Neural progenitor cell (in vitro differentiated cells): ENCODE results near the gene IRAK1. TPM values are rescaled to one million over a fixed set of nuclear protein-coding genes. Genes with fewer than 3 reads are reported as not detected.

ENCODE experiments used
- DNase-seq: peaks from one replicate; pipeline ENCODE4 v3.0.0-alpha.2; 2016; ENCODE audit warnings: low spot score
- H2AFZ ChIP-seq: fragments of 200-600 bp; sonication (generic); replicated peaks from 2 replicates; pipeline ENCODE4 v1.6.1; 2016; ENCODE audit warnings: antibody characterized with exemption
- H3F3A ChIP-seq: fragments of 200-600 bp; sonication (generic); 2 replicates; pipeline ENCODE4 v1.6.1; 2016; ENCODE audit warnings: antibody characterized with exemption, low read depth
- H3K27ac ChIP-seq: fragments of 200-600 bp; sonication (generic); 2 replicates; pipeline ENCODE4 v1.5.1; 2016; ENCODE audit warnings: mild to moderate bottlenecking
- H3K27me3 ChIP-seq: fragments of 200-600 bp; sonication (generic); 2 replicates; pipeline ENCODE4 v1.6.1; 2016; ENCODE audit warnings: mild to moderate bottlenecking, moderate library complexity
- H3K36me3 ChIP-seq: fragments of 200-600 bp; sonication (generic); 2 replicates; pipeline ENCODE4 v1.5.1; 2016
- H3K4me1 ChIP-seq: fragments of 200-600 bp; sonication (generic); 2 replicates; pipeline ENCODE4 v1.6.1; 2016; ENCODE audit warnings: mixed run types
- H3K4me2 ChIP-seq: fragments of 200-600 bp; sonication (generic); 2 replicates; pipeline ENCODE4 v1.6.1; 2016
- H3K4me3 ChIP-seq: fragments of 200-600 bp; sonication (generic); 2 replicates; pipeline ENCODE4 v1.5.1; 2016
- H3K79me2 ChIP-seq: fragments of 200-600 bp; sonication (generic); 2 replicates; pipeline ENCODE4 v1.6.1; 2016; ENCODE audit warnings: low read depth
- H3K9ac ChIP-seq: fragments of 200-600 bp; sonication (generic); 2 replicates; pipeline ENCODE4 v1.6.1; 2016
- H3K9me3 ChIP-seq: fragments of 200-600 bp; sonication (generic); 2 replicates; pipeline ENCODE4 v1.5.1; 2016; ENCODE audit warnings: low read depth
- H4K20me1 ChIP-seq: fragments of 200-600 bp; sonication (generic); 2 replicates; pipeline ENCODE4 v1.6.1; 2016; ENCODE audit warnings: low read depth
- H3K27ac Mint-ChIP-seq: 3 replicates; pipeline ENCODE4 v1.8.0; 2021; ENCODE audit warnings: mixed read lengths
- H3K27me3 Mint-ChIP-seq: 2 replicates; pipeline ENCODE4 v1.8.0; 2022; ENCODE audit warnings: low read depth, mild to moderate bottlenecking, inconsistent platforms, moderate library complexity, mixed read lengths; ENCODE audit not compliant: insufficient read depth
- H3K36me3 Mint-ChIP-seq: 3 replicates; pipeline ENCODE4 v1.8.0; 2021; ENCODE audit warnings: mixed read lengths
- H3K4me1 Mint-ChIP-seq: 3 replicates; pipeline ENCODE4 v1.8.0; 2021; ENCODE audit warnings: mixed read lengths
- H3K4me3 Mint-ChIP-seq: 3 replicates; pipeline ENCODE4 v1.8.0; 2021; ENCODE audit warnings: mild to moderate bottlenecking, moderate library complexity, mixed read lengths
- H3K9me3 Mint-ChIP-seq: 3 replicates; pipeline ENCODE4 v1.8.0; 2020; ENCODE audit warnings: mixed read lengths
- CTCF ChIP-seq: fragments of 200-600 bp; sonication (generic); IDR thresholded peaks from 2 replicates; pipeline ENCODE4 v1.5.1; 2017; ENCODE audit warnings: antibody characterized with exemption, mild to moderate bottlenecking
- EZH2 ChIP-seq: fragments of 200-600 bp; sonication (generic); IDR thresholded peaks from 2 replicates; pipeline ENCODE4 v1.6.1; 2017; ENCODE audit warnings: antibody characterized with exemption, mild to moderate bottlenecking, moderate library complexity
- EZH2phosphoT487 ChIP-seq: fragments of 200-600 bp; sonication (generic); IDR thresholded peaks from 2 replicates; pipeline ENCODE4 v1.6.1; 2017; ENCODE audit warnings: antibody characterized with exemption
- total RNA-seq: library from RNA; depleted of rRNA; stranded (reverse); fragments of >200 nt; gene quantifications from 2 replicates; pipeline ENCODE4 v1.2.3, GENCODE V29; 2015; ENCODE audit warnings: low replicate concordance

Gene IRAK1
- total RNA-seq, 1 donor from 2014 or later: 6.8 TPM

GRCh38 chrX:154051201-154051810 lies 31.6 kb upstream of the IRAK1 start:
- peaks cover 12% of the 10 kb centered on the region for H3K9me3 Mint-ChIP-seq
- H3K27me3 Mint-ChIP-seq: no peaks in the 10 kb centered on the region
- H3K36me3 Mint-ChIP-seq: peaks cover 17% of the 10 kb centered on the region
- peaks cover 13% of the 10 kb centered on the region for H3F3A ChIP-seq
- H3K27me3 ChIP-seq: no peaks in the 10 kb centered on the region
- no peak overlapping the region for H3K4me3 ChIP-seq
- no peak overlapping the region for H3K4me3 Mint-ChIP-seq
- no peaks in the 10 kb centered on the region for H3K9me3 ChIP-seq
- no peak overlapping the region for H3K9ac ChIP-seq
- no peaks in the 10 kb centered on the region for H3K36me3 ChIP-seq
- H3K4me1 Mint-ChIP-seq: peaks cover 12% of the 10 kb centered on the region
- no peak overlapping the region for H3K4me2 ChIP-seq
- peaks cover 55% of the 10 kb centered on the region for H3K79me2 ChIP-seq
- no peak overlapping the region for H3K27ac ChIP-seq
- TF ChIP-seq EZH2: no peak
- peak; percentile 61 for TF ChIP-seq CTCF
- peak; percentile 66 for DNase-seq
- H3K27ac Mint-ChIP-seq: no peak overlapping the region
- H2AFZ ChIP-seq: no peak overlapping the region
- H3K4me1 ChIP-seq: peaks cover 14% of the 10 kb centered on the region
- peaks cover 39% of the 10 kb centered on the region for H4K20me1 ChIP-seq

GRCh38 chrX:154050113-154050495 lies 30.4 kb upstream of the IRAK1 start:
- Histone ChIP-seq H3F3A (peaks cover 16% of the 10 kb centered on the region), H4K20me1 (peaks cover 48% of the 10 kb centered on the region), H3K4me2 (no peak overlapping the region), H3K9ac (no peak overlapping the region), H3K4me3 (no peak overlapping the region), H3K4me1 (peaks cover 16% of the 10 kb centered on the region), H3K36me3 (no peaks in the 10 kb centered on the region), H3K27me3 (no peaks in the 10 kb centered on the region), H2AFZ (no peak overlapping the region), H3K9me3 (no peaks in the 10 kb centered on the region), H3K79me2 (peaks cover 52% of the 10 kb centered on the region), H3K27ac (no peak overlapping the region)
- Mint-ChIP-seq H3K36me3 (peaks cover 16% of the 10 kb centered on the region), H3K27ac (no peak overlapping the region), H3K4me3 (no peak overlapping the region), H3K4me1 (peaks cover 19% of the 10 kb centered on the region), H3K9me3 (peaks cover 12% of the 10 kb centered on the region), H3K27me3 (no peaks in the 10 kb centered on the region)
- no peak for DNase-seq
- no peak for TF ChIP-seq CTCF
- TF ChIP-seq EZH2phosphoT487: no peak
- no peak for TF ChIP-seq EZH2

GRCh38 chrX:154049209-154050112 lies 29.8 kb upstream of the IRAK1 start:
- Histone ChIP-seq H3K36me3 (no peaks in the 10 kb centered on the region), H3K27ac (no peak overlapping the region), H3K79me2 (peaks cover 51% of the 10 kb centered on the region), H3K4me1 (peaks cover 16% of the 10 kb centered on the region), H3K4me2 (no peak overlapping the region), H3K9me3 (no peaks in the 10 kb centered on the region), H3K4me3 (no peak overlapping the region), H2AFZ (no peak overlapping the region), H3K27me3 (no peaks in the 10 kb centered on the region), H4K20me1 (peaks cover 51% of the 10 kb centered on the region), H3K9ac (no peak overlapping the region), H3F3A (peaks cover 16% of the 10 kb centered on the region)
- H3K9me3 Mint-ChIP-seq: peaks cover 12% of the 10 kb centered on the region
- H3K36me3 Mint-ChIP-seq: peaks cover 14% of the 10 kb centered on the region
- H3K4me3 Mint-ChIP-seq: no peak overlapping the region
- no peaks in the 10 kb centered on the region for H3K27me3 Mint-ChIP-seq
- H3K27ac Mint-ChIP-seq: no peak overlapping the region
- TF ChIP-seq CTCF: no peak
- no peak for TF ChIP-seq EZH2phosphoT487
- no peak for TF ChIP-seq EZH2
- H3K4me1 Mint-ChIP-seq: peaks cover 19% of the 10 kb centered on the region
- no peak for DNase-seq
